ENCODE results near the gene ZNF200. TPM values are rescaled to one million over a fixed set of nuclear protein-coding genes. Genes with fewer than 3 reads are reported as not detected.

Gene ZNF200
- total RNA-seq, 4 donors from 2014 or later = 8.6 to 13.0 (median 10.0) TPM

DNA sequence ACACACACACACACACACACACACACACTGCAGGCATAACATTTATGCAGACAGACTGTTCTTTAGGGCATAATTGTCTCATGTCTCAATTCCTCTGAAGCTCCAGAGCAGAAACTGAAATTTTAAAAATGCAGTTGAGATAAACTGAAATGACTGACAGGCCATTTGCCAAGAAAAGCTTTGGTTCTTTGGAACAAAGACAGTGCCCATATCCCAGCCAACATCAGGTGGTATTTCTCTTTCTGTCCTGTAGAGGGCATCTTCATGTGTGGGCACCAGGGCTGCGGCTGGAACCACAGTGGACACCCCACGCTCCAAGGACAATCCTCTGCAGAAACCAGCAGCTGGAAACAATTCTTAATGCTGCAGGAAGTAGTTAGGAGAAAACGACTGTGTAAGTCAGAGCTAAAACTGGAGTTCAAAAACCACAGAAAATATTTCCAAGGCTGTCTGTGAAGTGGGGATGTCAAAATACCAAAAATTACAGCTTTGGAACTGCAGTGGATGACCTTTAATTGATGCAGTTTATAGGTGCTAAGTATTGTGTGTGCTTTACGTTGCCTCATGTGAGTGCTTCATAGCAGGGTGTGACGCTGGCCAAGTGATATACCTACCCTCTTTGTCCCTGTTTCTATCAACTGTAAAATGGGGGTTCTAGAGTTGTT lies 32.0 kb upstream of the ZNF200 start:
- TF ChIP-seq, protein P1, sequence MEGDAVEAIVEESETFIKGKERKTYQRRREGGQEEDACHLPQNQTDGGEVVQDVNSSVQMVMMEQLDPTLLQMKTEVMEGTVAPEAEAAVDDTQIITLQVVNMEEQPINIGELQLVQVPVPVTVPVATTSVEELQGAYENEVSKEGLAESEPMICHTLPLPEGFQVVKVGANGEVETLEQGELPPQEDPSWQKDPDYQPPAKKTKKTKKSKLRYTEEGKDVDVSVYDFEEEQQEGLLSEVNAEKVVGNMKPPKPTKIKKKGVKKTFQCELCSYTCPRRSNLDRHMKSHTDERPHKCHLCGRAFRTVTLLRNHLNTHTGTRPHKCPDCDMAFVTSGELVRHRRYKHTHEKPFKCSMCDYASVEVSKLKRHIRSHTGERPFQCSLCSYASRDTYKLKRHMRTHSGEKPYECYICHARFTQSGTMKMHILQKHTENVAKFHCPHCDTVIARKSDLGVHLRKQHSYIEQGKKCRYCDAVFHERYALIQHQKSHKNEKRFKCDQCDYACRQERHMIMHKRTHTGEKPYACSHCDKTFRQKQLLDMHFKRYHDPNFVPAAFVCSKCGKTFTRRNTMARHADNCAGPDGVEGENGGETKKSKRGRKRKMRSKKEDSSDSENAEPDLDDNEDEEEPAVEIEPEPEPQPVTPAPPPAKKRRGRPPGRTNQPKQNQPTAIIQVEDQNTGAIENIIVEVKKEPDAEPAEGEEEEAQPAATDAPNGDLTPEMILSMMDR (IDR thresholded peaks at IDR 0.05) = peak in 5 of 6 experiments; percentile 19 to 34 (median 30)
- TF ChIP-seq POLR2A (IDR thresholded peaks at IDR 0.05) = no peak
- no peaks in the 10 kb centered on the region for H3K9me3 ChIP-seq
- H3K36me3 ChIP-seq = no peaks in the 10 kb centered on the region
- no peak overlapping the region for H3K4me3 ChIP-seq
- H3K4me1 ChIP-seq = peaks cover 0 to 9% (median 0%) of the 10 kb centered on the region in 4 donors
- no peak for DNase-seq
- no peaks in the 10 kb centered on the region for H3K27me3 ChIP-seq
- no peak overlapping the region for H3K27ac ChIP-seq

DNA sequence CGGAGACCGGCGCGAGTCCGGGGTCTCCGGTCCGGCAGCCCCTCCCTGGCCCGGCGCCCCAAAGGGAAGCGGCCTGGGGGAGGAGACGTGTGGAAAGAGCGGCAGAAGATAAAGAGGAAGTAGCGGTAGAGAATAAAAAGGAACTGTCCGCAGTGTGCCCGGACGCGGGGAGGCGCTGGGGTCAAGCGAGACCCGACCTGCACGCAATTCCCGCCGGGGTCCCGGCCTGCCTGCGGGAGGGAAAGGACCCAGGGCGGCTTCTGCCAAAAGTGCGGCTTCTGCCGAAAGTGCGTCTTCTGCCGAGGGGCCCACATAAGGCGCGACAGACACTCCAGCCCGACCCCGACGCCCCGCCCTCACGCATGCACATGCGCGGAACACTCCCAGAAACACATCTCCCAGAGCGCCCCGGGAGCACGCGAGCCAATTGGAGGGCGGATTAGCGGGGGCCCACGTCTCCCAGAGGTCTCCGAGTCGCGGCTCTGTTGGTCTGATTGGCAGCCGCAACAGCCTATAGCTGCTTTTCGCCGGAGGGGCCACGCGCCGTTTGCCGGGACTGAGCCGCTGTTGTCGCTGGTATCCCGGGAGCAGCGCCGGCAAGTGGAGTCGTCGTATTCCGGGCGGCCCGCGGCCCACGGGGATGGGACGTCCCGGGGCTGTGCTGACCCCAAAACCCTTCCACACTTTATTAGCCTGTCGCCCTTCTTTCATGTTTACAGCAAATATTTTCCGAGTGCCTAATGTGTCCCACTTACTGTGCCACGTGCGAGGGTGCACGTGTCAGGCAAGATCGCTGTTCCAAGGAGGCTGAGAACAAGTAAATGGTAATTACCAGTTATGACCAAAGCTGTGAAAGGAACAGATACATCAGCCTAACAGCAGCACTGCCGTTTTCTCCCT lies 29.4 kb upstream of the ZNF200 start:
- Histone ChIP-seq H3K9me3 (no peaks in the 10 kb centered on the region), H3K27me3 (no peaks in the 10 kb centered on the region), H3K4me1 (peaks cover 0 to 9% (median 0%) of the 10 kb centered on the region in 4 donors), H3K36me3 (no peaks in the 10 kb centered on the region), H3K4me3 (peak overlapping the region; percentile 61 to 85 (median 70)), H3K27ac (peak overlapping the region; percentile 93 to 99 (median 98))
- DNase-seq = peak; percentile 94 to 98 (median 95)
- TF ChIP-seq POLR2A (IDR thresholded peaks at IDR 0.05) = peak; percentile 72 to 76
- TF ChIP-seq, protein P1 (IDR thresholded peaks at IDR 0.05) = peak in 4 of 6 experiments; percentile 17 to 49 (median 40)

GRCh38 chr16:3262517-3262916 lies 27.6 kb upstream of the ZNF200 start:
- no peak overlapping the region for H3K27ac ChIP-seq
- no peak for DNase-seq
- TF ChIP-seq, protein P1 (IDR thresholded peaks at IDR 0.05) = no peak
- TF ChIP-seq POLR2A (IDR thresholded peaks at IDR 0.05) = no peak

GRCh38 chr16:3259836-3260235 lies 24.9 kb upstream of the ZNF200 start:
- Histone ChIP-seq H3K4me3 (no peak overlapping the region), H3K36me3 (no peaks in the 10 kb centered on the region), H3K27ac (peak overlapping the region in 1 of 4 donors; percentile 19), H3K9me3 (no peaks in the 10 kb centered on the region), H3K4me1 (peaks cover 0 to under 1% (median 0%) of the 10 kb centered on the region in 4 donors), H3K27me3 (no peaks in the 10 kb centered on the region)
- no peak for DNase-seq
- no peak for TF ChIP-seq POLR2A (IDR thresholded peaks at IDR 0.05)
- TF ChIP-seq, protein P1 (IDR thresholded peaks at IDR 0.05) = no peak

More at GRCh38 chr16:3262517-3262916, 27.6 kb upstream of the ZNF200 start:
- Histone ChIP-seq H3K27me3 (no peaks in the 10 kb centered on the region), H3K4me1 (peaks cover 0 to 9% (median 0%) of the 10 kb centered on the region in 4 donors), H3K36me3 (no peaks in the 10 kb centered on the region), H3K4me3 (no peak overlapping the region), H3K9me3 (no peaks in the 10 kb centered on the region)

DNA sequence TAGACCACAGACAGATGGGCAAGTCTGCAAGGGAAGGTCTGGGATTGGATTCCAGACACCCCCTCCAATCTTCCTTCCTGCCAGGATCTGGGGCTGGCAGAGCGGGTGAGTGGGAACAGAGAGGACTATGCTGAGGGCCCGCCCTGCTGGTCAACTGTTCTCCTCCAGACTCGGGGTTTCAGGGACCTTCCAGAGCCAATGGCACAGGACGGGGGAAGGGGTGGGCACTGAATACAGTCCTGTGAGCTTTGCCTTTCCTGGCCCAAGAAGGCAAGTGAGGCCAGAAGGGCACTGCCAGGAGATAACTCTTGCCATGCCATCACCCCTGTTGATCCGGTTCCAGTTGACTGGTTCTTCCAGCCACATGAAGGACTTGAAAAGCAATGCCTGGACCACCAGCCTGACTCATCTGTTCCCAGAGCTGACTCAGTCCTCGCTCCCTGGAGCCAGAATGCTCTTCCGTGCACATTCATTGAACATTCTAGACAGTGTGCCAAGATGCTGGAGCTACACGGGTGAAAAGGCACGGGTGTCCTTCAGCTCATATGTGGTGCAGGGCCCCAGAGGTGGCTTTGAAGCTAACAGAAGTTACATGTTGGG lies 22.0 kb upstream of the ZNF200 start:
- Histone ChIP-seq H3K27me3 (no peaks in the 10 kb centered on the region), H3K4me1 (no peaks in the 10 kb centered on the region), H3K9me3 (no peaks in the 10 kb centered on the region), H3K36me3 (no peaks in the 10 kb centered on the region), H3K4me3 (no peak overlapping the region), H3K27ac (no peak overlapping the region)
- TF ChIP-seq, protein P1 (IDR thresholded peaks at IDR 0.05) = no peak
- TF ChIP-seq POLR2A (IDR thresholded peaks at IDR 0.05) = no peak
- DNase-seq = no peak
